Kidney (tissue), 14 donors: ENCODE results near the gene RGN. TPM values are rescaled to one million over a fixed set of nuclear protein-coding genes. Genes with fewer than 3 reads are reported as not detected.

Experiments used
- DNase-seq, 5 donors: peaks; one replicate each; pipeline ENCODE4 v3.0.0-alpha.2; 2013 to 2020
- FAIRE-seq: peaks from 2 replicates; lab custom pipeline; 2012; peaks lifted over from hg19 to GRCh38; lab: Jason Lieb, UNC
- H3K27ac ChIP-seq, 2 donors: one replicate each; pipeline ENCODE4 v1.7.0; 2013; ENCODE audit warnings: low read depth in 2 of 2, low read length in 2 of 2, inconsistent platforms in 1 of 2
- H3K27me3 ChIP-seq: one replicate; pipeline ENCODE4 v1.7.1; 2013; ENCODE audit warnings: low read length, inconsistent platforms; ENCODE audit not compliant: control insufficient read depth, insufficient read depth
- H3K36me3 ChIP-seq, 3 donors: one replicate each; pipeline versions ENCODE4 v1.7.0 to v1.7.1; 2013; ENCODE audit warnings: low read length in 3 of 3, control low read depth in 1 of 3, inconsistent platforms in 1 of 3; ENCODE audit not compliant: insufficient read depth in 3 of 3, control insufficient read depth in 2 of 3
- H3K4me1 ChIP-seq, 3 donors: one replicate each; pipeline versions ENCODE4 v1.7.0 to v1.7.1; 2013; ENCODE audit warnings: low read length in 3 of 3, inconsistent platforms in 1 of 3, low read depth in 1 of 3; ENCODE audit not compliant: control insufficient read depth in 2 of 3, insufficient read depth in 2 of 3
- H3K4me3 ChIP-seq, 3 donors: one replicate each; pipeline versions ENCODE4 v1.7.0 to v1.8.1; 2013; ENCODE audit warnings: low read length in 3 of 3, control low read depth in 1 of 3, inconsistent platforms in 1 of 3
- H3K9ac ChIP-seq, 3 donors: one replicate each; pipeline versions ENCODE4 v1.7.0 to v1.7.1; 2013; ENCODE audit warnings: low read length in 3 of 3, control low read depth in 1 of 3, inconsistent platforms in 1 of 3
- H3K9me3 ChIP-seq, 3 donors: one replicate each; pipeline versions ENCODE4 v1.7.0 to v1.7.1; 2013; ENCODE audit warnings: low read length in 3 of 3, control low read depth in 1 of 3, inconsistent platforms in 1 of 3; ENCODE audit not compliant: control insufficient read depth in 2 of 3, insufficient read depth in 1 of 3
- intact Hi-C: fragments of 100-400 bp; cut with DNase I; formaldehyde crosslinking; loops from one replicate; pipeline ENCODE4 v1.11.1; 2022
- polyA plus RNA-seq: library from polyadenylated mRNA; stranded (reverse); fragments of 350-450 nt; fragmentation: Illumina TruSeq; extraction: RNeasy Lipid Tissue Mini Kit (QIAGEN cat#74804); gene quantifications from one replicate; pipeline ENCODE4 v1.2.3, GENCODE V29; 2014; ENCODE audit warnings: low read depth, low replicate concordance; ENCODE audit not compliant: insufficient read depth
- total RNA-seq: library from RNA; stranded (reverse); fragmentation: NEBNext Ultra II Directional; extraction: Animal tissue kit (Norgen Biotek cat#: 25700); gene quantifications from one replicate; pipeline ENCODE4 v1.2.1, GENCODE V29; 2021
- TF ChIP-seq, protein P1 (sequence below): IDR thresholded peaks from 3 replicates; pipeline ENCODE4 v1.5.1; 2012; ENCODE audit warnings: mild to moderate bottlenecking, moderate library complexity, borderline replicate concordance; ENCODE audit not compliant: insufficient read depth; ENCODE audit errors: extremely low read depth
- donor health status: control.
- donor health status: control.
- donor health status: control.
- donor health status: control.
- donor health status: control.
- donor health status: DM: yes; HTN: yes; CAD: no.
- donor health status: Normal renal cell carcinoma (clear cell type).

The RGN gene
- total and polyA plus RNA-seq, 2 donors from 2014 or later: 11.9 to 89.1 TPM

DNA sequence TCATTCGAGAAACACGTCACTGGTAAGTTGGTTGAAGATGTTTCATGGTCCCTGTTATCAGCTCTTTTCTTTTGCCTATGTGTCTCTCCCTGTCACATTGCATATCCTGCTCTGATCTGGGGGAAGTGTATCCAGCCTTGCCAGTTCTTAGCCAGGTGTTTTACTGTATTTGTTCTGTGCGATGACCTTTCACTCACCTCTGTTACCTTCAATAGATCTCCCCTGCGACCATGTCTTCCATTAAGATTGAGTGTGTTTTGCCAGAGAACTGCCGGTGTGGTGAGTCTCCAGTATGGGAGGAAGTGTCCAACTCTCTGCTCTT is 2.6 kb downstream of the RGN start:
- H3K27me3 ChIP-seq: no peaks in the 10 kb centered on the region
- intact Hi-C loops: no loop called here
- no peak for DNase-seq
- H3K9me3 ChIP-seq: no peaks in the 10 kb centered on the region
- no peak for FAIRE-seq
- H3K36me3 ChIP-seq: no peaks in the 10 kb centered on the region
- H3K27ac ChIP-seq: no peak overlapping the region
- H3K9ac ChIP-seq: peak overlapping the region in 1 of 3 donors; percentile 26
- peak overlapping the region in 1 of 3 donors; percentile 26 for H3K4me3 ChIP-seq
- TF ChIP-seq, protein P1, sequence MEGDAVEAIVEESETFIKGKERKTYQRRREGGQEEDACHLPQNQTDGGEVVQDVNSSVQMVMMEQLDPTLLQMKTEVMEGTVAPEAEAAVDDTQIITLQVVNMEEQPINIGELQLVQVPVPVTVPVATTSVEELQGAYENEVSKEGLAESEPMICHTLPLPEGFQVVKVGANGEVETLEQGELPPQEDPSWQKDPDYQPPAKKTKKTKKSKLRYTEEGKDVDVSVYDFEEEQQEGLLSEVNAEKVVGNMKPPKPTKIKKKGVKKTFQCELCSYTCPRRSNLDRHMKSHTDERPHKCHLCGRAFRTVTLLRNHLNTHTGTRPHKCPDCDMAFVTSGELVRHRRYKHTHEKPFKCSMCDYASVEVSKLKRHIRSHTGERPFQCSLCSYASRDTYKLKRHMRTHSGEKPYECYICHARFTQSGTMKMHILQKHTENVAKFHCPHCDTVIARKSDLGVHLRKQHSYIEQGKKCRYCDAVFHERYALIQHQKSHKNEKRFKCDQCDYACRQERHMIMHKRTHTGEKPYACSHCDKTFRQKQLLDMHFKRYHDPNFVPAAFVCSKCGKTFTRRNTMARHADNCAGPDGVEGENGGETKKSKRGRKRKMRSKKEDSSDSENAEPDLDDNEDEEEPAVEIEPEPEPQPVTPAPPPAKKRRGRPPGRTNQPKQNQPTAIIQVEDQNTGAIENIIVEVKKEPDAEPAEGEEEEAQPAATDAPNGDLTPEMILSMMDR: no peak
- H3K4me1 ChIP-seq: no peaks in the 10 kb centered on the region

DNA sequence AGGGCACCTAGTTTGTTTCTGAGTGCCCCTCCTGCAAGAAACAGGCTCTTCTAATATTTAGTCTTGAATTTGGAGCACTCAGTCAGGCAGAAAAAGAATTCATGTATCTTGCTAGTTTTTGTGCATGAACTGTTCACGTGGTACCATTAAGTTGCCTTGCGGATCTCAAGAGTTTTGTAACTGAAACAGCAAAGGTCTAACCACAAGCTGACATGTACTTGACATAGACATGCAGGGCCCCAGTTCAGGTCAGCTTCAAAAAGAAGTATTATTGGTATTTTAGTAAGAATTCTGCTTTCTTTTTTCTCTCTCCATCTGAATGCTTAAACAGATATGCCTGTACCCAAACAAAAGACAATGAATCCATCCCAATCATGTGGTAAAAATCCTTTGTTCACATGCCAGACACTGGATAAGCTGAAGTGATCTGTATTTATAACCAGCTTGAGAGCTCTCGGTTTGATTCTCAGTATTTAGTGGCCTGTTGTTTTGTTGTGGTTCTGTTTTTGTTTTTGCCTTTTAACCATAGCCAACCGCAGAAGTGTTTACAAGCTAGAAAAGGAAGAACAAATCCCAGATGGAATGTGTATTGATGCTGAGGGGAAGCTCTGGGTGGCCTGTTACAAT is 13.0 kb downstream of the RGN start:
- Histone ChIP-seq H3K9me3 (no peaks in the 10 kb centered on the region), H3K27me3 (peaks cover 2% of the 10 kb centered on the region), H3K27ac (no peak overlapping the region), H3K36me3 (no peaks in the 10 kb centered on the region), H3K4me3 (no peak overlapping the region), H3K9ac (no peak overlapping the region), H3K4me1 (no peaks in the 10 kb centered on the region)
- no peak for FAIRE-seq
- intact Hi-C loops: no loop called here
- peak in 1 of 5 donors; percentile 24 for DNase-seq
- TF ChIP-seq, protein P1: no peak

DNA sequence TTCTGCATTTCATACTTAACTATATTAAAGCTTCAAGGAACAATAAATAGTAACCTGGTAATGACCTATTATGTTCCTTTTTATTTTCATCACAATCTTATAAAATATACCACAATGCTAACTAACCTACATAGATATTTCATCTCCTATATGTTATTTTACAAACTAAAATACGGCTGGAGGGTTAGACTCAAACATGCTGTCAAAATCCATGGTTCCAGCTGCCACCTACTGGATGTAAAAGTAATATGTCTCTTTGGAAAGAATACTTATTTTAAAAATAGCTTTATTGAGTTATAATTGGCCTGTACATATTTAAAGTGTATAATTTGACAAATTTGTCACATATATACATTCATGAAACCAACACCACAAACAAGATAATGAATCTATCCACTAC is 15.0 kb downstream of the RGN start:
- Histone ChIP-seq H3K9ac (no peak overlapping the region), H3K27me3 (peaks cover 2% of the 10 kb centered on the region), H3K27ac (no peak overlapping the region), H3K4me3 (no peak overlapping the region), H3K4me1 (no peaks in the 10 kb centered on the region), H3K36me3 (no peaks in the 10 kb centered on the region), H3K9me3 (no peaks in the 10 kb centered on the region)
- FAIRE-seq: peak; percentile 99
- DNase-seq: peak in 1 of 5 donors; percentile 39
- TF ChIP-seq, protein P1: peak; percentile 19
- intact Hi-C loops: no loop called here

DNA sequence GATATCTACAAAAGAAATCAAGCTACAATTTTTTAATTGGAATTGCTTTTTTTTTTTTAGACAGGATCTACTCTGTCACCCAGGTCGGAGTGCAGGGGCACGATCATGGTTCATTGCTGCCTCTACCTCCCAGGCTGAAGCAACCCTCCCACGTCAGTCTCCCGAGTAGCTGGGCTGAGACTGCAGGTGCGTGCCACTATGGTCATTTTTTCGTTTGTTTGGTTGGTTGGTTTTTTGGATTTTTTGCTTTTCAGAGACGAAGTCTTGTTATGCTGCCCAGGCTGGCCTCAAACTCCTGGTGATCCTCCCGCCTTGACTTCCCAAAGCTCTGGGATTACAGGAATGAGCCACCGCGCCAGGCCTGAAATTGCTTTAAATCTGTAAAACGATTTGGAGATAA is 15.6 kb downstream of the RGN start:
- Histone ChIP-seq H3K27ac (no peak overlapping the region), H3K36me3 (no peaks in the 10 kb centered on the region), H3K9ac (no peak overlapping the region), H3K4me1 (no peaks in the 10 kb centered on the region), H3K4me3 (no peak overlapping the region), H3K9me3 (no peaks in the 10 kb centered on the region), H3K27me3 (peaks cover 2% of the 10 kb centered on the region)
- intact Hi-C loops: no loop called here
- FAIRE-seq (no peak), DNase-seq (no peak)
- TF ChIP-seq, protein P1: no peak
